BLaER1 (cell line): ENCODE measurements around the gene RANBP10.
"Not testable (repeated sequence)": the region's sequence is repeated elsewhere in the genome, so short reads cannot be mapped to it uniquely, and the experiment has no call there.

Experiments used
- H3K27ac ChIP-seq: shearing (Covaris generic); formaldehyde crosslinking; 2 replicates; pipeline ENCODE4 v1.8.1; 2022
- H3K27me3 ChIP-seq: shearing (Covaris generic); formaldehyde crosslinking; 2 replicates; pipeline ENCODE4 v1.8.1; 2022
- H3K36me3 ChIP-seq: shearing (Covaris generic); formaldehyde crosslinking; 2 replicates; pipeline ENCODE4 v1.8.1; 2022
- H3K4me1 ChIP-seq: shearing (Covaris generic); formaldehyde crosslinking; 2 replicates; pipeline ENCODE4 v1.8.1; 2022
- H3K4me2 ChIP-seq: shearing (Covaris generic); formaldehyde crosslinking; 2 replicates; pipeline ENCODE4 v1.8.1; 2022
- H3K4me3 ChIP-seq: shearing (Covaris generic); formaldehyde crosslinking; 2 replicates; pipeline ENCODE4 v1.8.1; 2022
- H3K9ac ChIP-seq: shearing (Covaris generic); formaldehyde crosslinking; 2 replicates; pipeline ENCODE4 v1.8.1; 2022
- H3K9me3 ChIP-seq: shearing (Covaris generic); formaldehyde crosslinking; 2 replicates; pipeline ENCODE4 v1.8.1; 2022
- H4K20me1 ChIP-seq: shearing (Covaris generic); formaldehyde crosslinking; 2 replicates; pipeline ENCODE4 v1.8.1; 2022
- Cebpa-rat ChIP-seq: shearing (Covaris generic); IDR thresholded peaks from 2 replicates; pipeline ENCODE4 v1.8.1; 2022

The RANBP10 gene

DNA sequence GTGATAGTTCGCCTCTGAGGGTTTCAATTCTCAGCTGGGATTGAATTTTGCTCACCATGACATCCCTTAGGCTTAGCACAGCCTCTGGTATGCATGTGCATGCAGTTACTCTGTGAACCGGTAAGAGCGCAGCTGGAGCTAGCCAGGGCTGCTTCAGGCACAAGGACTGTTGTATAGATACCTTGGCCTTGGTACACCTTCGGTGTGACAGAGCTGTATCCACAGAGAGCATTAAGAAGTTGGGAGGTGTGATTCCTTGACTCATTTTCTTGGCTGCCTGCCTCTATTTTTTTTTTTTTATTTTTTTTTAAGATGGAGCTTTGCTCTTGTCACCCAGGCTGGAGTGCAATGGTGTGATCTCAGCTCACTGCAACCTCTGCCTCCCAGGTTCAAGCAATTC is 38.1 kb upstream of the RANBP10 start:
- TF ChIP-seq Cebpa-rat: no peak
- H3K27ac ChIP-seq: peak overlapping the region; percentile 96; the same call in 1 of the 2 replicates
- H3K4me2 ChIP-seq: peak overlapping the region; percentile 95
- H3K9me3 ChIP-seq: no peaks in the 10 kb centered on the region
- no peaks in the 10 kb centered on the region for H3K27me3 ChIP-seq
- H3K4me3 ChIP-seq: peak overlapping the region; percentile 87; the same call in 1 of the 2 replicates
- peaks cover 56% of the 10 kb centered on the region for H3K4me1 ChIP-seq
- peaks cover 57% of the 10 kb centered on the region for H4K20me1 ChIP-seq
- peaks cover 10% of the 10 kb centered on the region for H3K36me3 ChIP-seq
- peak overlapping the region; percentile 99 for H3K9ac ChIP-seq

DNA sequence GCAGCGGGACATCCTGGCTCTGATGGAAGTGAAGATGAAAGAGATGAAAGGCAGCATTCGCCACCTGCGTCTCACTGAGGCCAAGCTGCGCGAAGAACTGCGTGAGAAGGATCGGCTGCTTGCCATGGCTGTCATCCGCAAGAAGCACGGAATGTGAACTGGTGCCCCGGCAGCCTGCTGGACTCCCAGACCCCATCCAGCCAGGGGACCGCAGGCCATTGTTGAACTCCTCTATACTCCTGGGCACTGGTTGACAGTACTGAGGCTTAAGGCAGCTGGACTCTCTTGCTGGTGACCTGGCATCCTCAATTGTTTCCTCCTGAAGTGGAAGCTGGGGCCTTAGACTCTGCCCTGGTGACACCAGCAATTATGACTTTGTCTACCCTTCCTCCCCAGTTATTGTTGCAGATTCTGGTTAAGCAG is 37.0 kb upstream of the RANBP10 start:
- Histone ChIP-seq H3K9ac (peak overlapping the region; percentile 99), H3K36me3 (no peaks in the 10 kb centered on the region), H3K4me3 (peak overlapping the region; percentile 87), H4K20me1 (peaks cover 46% of the 10 kb centered on the region), H3K9me3 (no peaks in the 10 kb centered on the region), H3K4me2 (peak overlapping the region; percentile 95), H3K27ac (peak overlapping the region; percentile 95), H3K27me3 (no peaks in the 10 kb centered on the region), H3K4me1 (peaks cover 46% of the 10 kb centered on the region)
- TF ChIP-seq Cebpa-rat: no peak

DNA sequence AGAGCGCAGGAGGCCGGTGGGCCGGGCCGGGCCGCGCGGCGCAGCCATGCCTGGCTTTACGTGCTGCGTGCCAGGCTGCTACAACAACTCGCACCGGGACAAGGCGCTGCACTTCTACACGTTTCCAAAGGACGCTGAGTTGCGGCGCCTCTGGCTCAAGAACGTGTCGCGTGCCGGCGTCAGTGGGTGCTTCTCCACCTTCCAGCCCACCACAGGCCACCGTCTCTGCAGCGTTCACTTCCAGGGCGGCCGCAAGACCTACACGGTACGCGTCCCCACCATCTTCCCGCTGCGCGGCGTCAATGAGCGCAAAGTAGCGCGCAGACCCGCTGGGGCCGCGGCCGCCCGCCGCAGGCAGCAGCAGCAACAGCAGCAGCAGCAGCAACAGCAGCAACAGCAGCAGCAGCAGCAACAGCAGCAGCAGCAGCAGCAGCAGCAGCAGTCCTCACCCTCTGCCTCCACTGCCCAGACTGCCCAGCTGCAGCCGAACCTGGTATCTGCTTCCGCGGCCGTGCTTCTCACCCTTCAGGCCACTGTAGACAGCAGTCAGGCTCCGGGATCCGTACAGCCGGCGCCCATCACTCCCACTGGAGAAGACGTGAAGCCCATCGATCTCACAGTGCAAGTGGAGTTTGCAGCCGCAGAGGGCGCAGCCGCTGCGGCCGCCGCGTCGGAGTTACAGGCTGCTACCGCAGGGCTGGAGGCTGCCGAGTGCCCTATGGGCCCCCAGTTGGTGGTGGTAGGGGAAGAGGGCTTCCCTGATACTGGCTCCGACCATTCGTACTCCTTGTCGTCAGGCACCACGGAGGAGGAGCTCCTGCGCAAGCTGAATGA is 36.4 kb upstream of the RANBP10 start:
- H3K9ac ChIP-seq: peak overlapping the region; percentile 99
- no peaks in the 10 kb centered on the region for H3K36me3 ChIP-seq
- H3K27ac ChIP-seq: peak overlapping the region; percentile 95
- no peak for TF ChIP-seq Cebpa-rat
- peaks cover 40% of the 10 kb centered on the region for H3K4me1 ChIP-seq
- H4K20me1 ChIP-seq: peaks cover 39% of the 10 kb centered on the region
- H3K27me3 ChIP-seq: no peaks in the 10 kb centered on the region
- peak overlapping the region; percentile 87 for H3K4me3 ChIP-seq
- H3K9me3 ChIP-seq: no peaks in the 10 kb centered on the region
- peak overlapping the region; percentile 95 for H3K4me2 ChIP-seq

DNA sequence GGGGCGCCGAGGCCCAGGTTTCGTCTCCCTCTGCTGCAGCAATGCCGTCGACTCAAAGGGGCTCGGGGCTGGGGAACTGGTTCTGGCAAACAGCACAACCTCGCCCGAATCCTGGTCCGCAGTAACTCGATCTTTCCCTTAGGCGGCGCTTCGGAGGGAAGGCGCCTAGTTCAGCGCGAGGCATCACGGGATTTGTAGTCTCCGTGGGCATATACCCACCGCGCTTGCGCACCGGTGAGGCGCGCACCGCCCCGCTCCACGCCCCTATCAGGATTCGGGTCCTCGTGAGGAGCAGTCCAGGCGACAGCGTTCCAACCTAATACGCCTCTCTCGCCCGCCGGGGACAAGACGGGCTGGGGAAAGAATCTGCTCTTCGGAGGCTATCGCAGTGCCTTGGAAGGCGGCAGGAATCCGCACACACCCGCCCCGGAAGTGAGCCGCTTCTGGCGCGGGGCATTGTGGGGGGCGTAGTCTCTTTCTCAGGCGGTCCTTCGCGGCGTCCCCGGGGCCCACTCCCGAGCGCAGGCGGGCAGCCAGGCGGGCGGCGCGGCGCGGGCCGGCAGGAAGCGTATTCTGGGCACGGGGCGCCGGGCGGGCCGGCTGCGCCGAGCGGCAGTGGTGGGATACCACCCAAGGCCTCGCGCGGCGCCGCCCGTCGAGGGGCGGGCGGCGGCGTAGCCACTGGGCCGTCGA is 35.6 kb upstream of the RANBP10 start, which contains the start of gene THAP11:
Gene THAP11 (plus strand): TSS at position 505 of the 693 bp plus-strand sequence. CDS start 235 bp downstream, outside the sequence.
- H3K4me1 ChIP-seq: peaks cover 38% of the 10 kb centered on the region

DNA sequence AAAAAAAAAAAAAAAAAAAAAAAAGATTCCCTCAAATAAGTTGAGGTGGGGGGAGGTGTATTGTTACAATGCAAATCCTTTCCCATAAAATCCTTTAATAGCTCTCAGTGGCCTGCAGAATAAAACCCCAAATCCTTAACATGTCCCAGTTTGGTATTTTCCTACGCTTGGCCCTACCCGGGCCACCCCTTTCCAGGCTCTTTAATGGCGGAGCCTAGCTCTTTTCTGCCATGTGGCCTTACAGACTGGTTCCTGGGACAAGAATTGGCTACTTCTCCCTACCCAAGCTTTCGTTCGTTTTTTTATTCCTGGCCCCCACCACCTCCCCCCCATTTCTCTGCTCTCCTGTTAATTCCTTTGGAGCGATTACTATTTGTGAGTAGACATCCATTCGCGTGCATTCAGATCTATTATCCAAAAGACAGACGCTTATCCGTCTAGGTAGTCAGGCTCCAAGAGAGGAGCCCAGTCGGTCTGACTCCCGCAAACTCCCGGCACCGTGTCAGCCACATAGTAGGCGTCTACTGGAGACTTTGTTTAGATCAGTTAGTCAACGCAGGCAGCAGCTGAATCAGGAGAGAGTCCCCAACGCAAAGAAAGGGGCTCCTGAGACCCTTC is 34.9 kb upstream of the RANBP10 start:
- peak overlapping the region; percentile 95; the same call in 1 of the 2 replicates for H3K27ac ChIP-seq
- H3K4me2 ChIP-seq: peak overlapping the region; percentile 37
- no peak for TF ChIP-seq Cebpa-rat
- peaks cover 32% of the 10 kb centered on the region for H4K20me1 ChIP-seq
- H3K27me3 ChIP-seq: no peaks in the 10 kb centered on the region
- H3K9ac ChIP-seq: peak overlapping the region; percentile 99
- H3K4me1 ChIP-seq: peaks cover 38% of the 10 kb centered on the region
- peak overlapping the region; percentile 87; the same call in 1 of the 2 replicates for H3K4me3 ChIP-seq
- no peaks in the 10 kb centered on the region for H3K36me3 ChIP-seq
- no peaks in the 10 kb centered on the region for H3K9me3 ChIP-seq

More for the DNA sequence above, 35.6 kb upstream of the RANBP10 start, which contains the start of gene THAP11:
- Histone ChIP-seq H3K27ac (peak within 1 kb of the TSS; percentile 95), H3K27me3 (no peaks in the 10 kb centered on the region), H3K9me3 (no peaks in the 10 kb centered on the region), H3K9ac (peak within 1 kb of the TSS; percentile 99), H3K36me3 (no peaks in the 10 kb centered on the region), H4K20me1 (peaks cover 32% of the 10 kb centered on the region), H3K4me2 (peak within 1 kb of the TSS; percentile 95), H3K4me3 (peak within 1 kb of the TSS; percentile 87)
- no peak for TF ChIP-seq Cebpa-rat

DNA sequence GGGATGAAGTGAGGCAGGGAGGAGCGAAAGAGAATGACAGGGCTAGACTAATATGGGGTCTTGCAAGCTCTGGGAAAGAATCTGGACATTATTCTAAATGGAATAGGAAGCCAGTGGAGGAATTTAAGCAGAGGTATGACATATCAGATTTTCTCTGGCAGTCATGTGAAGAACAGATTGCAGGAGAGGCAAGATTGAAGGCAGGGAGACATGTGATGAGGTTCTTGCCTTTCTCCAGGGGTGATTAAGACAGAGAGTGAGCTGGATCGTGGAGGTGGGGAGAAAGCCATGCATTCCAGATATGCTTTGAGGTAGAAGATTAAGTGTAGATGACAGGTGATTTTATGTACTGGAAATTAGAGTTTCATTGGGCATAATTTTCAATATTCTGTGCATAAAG is 31.5 kb upstream of the RANBP10 start:
- Histone ChIP-seq H4K20me1 (peaks cover 2% of the 10 kb centered on the region), H3K4me2 (no peak overlapping the region), H3K27me3 (no peaks in the 10 kb centered on the region), H3K4me3 (no peak overlapping the region), H3K9ac (no peak overlapping the region), H3K4me1 (peaks cover 17% of the 10 kb centered on the region), H3K36me3 (no peaks in the 10 kb centered on the region), H3K27ac (no peak overlapping the region), H3K9me3 (no peaks in the 10 kb centered on the region)
- no peak for TF ChIP-seq Cebpa-rat

DNA sequence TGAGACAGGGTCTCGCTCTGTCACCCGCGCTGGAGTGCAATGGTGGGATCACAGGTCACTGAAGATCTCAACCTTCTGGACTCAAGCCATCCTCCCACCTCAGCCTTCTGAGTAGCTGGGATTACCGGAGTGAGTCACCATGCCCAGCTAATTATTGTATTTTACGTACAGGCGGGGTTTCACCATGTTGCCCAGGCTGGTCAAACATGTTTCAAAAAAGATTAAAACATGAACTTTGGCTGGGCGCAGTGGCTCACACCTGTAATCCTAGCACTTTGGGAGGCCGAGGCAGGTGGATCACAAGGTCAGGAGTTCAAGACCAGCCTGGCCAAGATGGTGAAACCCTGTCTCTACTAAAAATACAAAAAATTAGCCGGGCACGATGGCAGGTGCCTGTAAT is 30.8 kb upstream of the RANBP10 start:
- H4K20me1 ChIP-seq, H3K27ac ChIP-seq, H3K27me3 ChIP-seq, H3K4me2 ChIP-seq, H3K9me3 ChIP-seq, H3K4me3 ChIP-seq, H3K36me3 ChIP-seq, H3K9ac ChIP-seq: not testable (repeated sequence)
- H3K4me1 ChIP-seq: peaks cover 23% of the 10 kb centered on the region

DNA sequence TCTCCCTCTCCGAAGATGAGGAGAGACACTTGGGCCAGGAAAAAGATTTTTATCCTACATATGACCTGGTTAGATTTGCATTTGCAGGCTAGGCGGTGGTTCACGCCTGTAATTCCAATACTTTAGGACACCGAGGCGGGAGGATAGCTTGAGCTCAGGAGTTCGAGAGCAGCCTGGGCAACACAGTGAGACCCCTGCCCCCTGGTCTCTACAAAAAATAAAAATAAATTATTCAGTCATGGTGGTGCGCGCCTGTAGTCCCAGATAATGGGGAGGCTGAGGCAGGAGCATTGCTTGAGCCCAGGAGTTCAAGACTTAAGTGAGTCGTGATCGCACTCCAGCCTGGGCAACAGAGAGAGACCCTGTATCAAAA is 27.9 kb upstream of the RANBP10 start:
- Histone ChIP-seq H3K36me3 (peaks cover 33% of the 10 kb centered on the region), H3K4me2 (peak overlapping the region; percentile 90), H3K4me3 (peak overlapping the region; percentile 81), H3K4me1 (peaks cover 29% of the 10 kb centered on the region), H3K9ac (peak overlapping the region; percentile 94), H3K9me3 (no peaks in the 10 kb centered on the region), H4K20me1 (no peaks in the 10 kb centered on the region), H3K27me3 (no peaks in the 10 kb centered on the region), H3K27ac (peak overlapping the region; percentile 89)
- no peak for TF ChIP-seq Cebpa-rat

DNA sequence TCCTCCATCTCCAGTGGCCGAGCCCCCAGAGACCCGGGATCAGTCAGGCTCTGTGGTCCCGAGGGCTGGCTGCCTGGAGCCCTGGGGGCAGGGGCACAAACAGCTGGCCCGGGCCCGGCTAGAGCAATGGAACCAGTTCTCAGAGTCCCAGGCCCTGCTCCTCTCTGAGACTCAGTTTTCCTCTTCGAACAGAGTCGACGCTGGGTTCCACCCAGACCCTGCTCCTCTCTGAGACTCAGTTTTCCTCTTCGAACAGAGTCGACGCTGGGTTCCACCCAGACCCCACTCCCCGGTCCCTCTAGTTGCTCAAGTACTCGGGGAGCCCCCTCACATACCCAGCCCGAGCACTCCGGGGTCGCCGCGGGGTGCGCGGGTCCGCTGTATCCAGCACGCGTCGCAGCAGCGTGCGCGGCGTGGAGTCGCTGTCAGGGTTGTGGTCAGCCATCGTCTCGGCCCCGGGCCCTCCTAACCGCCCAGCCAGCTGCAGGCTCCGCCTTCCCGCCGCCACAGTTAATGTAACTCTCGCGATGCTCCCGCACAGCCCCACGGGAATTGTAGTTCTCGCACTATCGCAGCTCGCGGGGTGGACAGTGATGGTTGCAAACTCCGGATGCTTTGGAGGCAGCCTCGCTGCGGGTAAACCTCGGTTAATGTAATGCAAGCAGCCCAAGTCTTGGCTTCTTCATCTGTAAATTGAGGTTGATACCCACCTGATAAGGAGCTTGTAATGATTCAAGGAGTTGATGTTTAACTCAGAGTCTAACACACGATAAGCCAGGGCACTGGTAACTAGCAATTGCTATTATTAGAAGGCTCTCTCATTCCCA is 27.3 kb upstream of the RANBP10 start:
- H3K9me3 ChIP-seq: no peaks in the 10 kb centered on the region
- H3K27me3 ChIP-seq: no peaks in the 10 kb centered on the region
- H3K4me3 ChIP-seq: peak overlapping the region; percentile 81
- peaks cover 39% of the 10 kb centered on the region for H3K36me3 ChIP-seq
- H3K4me2 ChIP-seq: peak overlapping the region; percentile 90
- peak overlapping the region; percentile 94 for H3K9ac ChIP-seq
- H3K4me1 ChIP-seq: peaks cover 29% of the 10 kb centered on the region
- no peaks in the 10 kb centered on the region for H4K20me1 ChIP-seq
- H3K27ac ChIP-seq: peak overlapping the region; percentile 89
- no peak for TF ChIP-seq Cebpa-rat
